ENCODE data around the gene HMGB2.

Gene HMGB2

DNA sequence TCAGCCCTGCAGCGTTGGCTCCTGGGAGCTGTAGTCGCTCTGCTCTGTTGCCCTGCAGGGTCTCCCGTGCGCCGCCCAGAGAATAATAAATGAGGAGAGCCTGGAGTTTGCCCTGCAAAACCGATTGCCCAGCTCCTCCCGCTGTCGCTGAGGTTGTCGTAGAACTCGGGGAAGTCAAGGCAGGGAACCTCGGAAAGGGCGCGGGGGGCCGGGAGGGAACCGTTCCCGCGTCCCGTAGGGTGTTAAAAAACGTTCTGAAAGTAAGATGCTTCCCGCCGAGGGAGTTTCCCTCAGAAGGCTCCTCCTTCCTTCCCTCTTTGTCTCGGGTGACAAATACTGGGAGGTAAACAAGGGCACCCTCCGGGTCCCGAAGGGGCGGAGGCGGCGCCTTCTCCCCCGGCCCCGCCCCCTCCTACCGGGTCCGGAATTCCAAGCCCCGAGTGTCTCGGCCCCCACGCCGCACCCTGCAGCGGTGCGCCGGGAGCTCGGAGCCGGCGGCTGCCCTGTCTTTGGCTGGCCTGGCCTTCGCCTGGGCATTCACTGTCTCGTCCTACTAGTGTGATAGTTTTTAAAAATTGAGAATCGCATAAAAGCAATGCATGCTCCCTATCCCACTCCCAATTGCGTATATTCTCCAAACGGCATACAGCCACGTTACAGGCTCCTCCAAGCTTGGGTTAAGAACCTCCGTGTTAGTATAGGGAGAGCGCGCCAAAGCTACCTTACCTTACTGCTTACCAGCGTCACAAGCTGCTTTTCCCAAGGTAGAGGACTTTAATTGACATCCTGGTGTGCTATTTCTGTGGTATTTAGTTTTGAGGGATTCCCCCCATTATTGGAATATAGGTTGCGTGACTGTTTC, 964 bp upstream of the HMGB2 start:
- peak; percentile 93 for DNase-seq

DNA sequence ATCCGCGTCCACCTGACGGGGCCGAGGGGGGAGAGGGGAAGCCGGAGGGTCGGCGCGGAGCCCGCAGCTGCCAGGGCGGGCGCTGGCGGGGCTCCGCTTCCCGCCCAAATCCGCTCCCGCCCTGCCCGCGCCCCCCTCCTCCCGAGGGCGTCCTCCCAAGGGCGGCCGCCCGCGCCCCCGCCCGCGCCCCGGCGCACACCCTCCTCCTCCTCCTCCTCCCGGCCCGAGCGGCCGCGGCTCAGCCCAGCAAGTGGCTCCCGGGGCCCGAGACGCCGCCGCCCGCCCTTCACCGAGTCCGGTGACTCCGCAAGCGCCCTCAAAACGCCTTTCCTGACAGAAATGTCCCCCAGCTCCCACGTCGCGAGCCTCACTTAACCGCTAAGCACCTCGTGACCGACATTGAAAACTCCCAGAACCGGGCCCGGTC, 487 bp downstream of the HMGB2 start:
- DNase-seq: peak; percentile 27

DNA sequence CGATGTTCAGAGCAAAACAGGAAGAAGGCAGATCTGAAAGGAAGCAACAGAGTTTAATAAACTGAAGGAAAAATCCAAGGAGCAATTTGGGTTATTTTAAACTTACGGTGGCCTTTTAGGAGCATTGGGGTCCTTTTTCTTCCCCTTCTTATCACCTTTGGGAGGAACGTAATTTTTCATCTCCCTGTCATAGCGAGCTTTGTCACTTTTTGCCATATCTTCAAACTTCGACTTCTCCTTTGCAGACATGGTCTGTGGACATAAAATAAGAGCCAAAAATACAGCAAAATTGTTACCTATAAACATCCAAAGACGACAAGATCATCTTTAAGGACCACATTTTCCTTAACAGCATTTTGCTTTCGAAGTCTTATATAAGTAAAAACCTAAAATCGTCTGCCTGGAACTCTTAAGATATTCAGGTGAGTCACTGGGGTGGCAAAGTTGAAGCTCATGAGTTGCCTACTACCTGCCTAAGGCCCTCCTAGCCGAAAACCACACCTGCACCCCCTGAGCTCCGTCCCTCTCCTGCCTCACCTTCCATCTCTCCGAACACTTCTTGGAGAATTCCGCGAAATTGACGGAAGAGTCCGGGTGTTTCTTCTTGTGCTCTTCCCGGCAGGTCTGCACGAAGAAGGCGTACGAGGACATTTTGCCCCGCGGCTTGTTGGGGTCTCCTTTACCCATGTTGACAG, 1.0 kb downstream of the HMGB2 start:
- DNase-seq: peak; percentile 16

DNA sequence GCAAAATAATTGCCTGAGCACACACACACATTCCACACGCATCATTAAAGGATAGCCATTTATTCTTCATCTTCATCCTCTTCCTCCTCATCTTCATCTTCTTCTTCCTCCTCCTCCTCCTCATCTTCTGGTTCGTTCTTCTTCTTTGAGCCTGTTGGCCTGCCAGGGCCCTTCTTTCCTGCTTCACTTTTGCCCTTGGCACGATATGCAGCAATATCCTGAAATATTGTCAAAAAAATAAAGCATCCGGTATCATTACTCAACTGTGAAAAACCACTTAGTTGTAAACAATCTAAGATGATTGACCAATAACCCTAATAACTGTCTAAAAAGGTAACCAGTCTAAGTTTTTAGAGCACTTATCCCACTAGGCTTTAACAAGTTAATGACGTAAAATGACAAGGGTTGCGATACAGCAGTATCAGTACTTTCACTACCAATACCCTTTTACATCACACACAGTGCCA, 2.1 kb downstream of the HMGB2 start:
- DNase-seq: peak; percentile 42

DNA sequence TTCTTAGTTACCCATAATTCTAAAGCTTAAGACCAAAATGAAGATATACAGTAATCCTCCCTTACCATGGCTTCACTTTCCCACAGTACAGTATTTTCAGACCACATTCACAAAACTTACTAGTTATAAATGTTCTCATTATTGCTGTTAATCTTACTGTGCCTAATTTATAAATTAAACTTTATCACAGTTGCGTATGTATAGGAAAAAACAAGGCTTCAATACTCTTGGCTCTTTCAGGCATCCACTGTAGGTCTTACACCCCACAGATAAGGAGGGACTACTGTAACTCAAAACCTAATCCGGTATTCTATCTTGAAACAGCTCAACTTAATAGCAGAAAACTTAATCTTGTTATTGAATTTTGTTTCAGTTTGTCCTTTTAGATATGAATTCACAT, 3.6 kb downstream of the HMGB2 start:
- DNase-seq: no peak

DNA sequence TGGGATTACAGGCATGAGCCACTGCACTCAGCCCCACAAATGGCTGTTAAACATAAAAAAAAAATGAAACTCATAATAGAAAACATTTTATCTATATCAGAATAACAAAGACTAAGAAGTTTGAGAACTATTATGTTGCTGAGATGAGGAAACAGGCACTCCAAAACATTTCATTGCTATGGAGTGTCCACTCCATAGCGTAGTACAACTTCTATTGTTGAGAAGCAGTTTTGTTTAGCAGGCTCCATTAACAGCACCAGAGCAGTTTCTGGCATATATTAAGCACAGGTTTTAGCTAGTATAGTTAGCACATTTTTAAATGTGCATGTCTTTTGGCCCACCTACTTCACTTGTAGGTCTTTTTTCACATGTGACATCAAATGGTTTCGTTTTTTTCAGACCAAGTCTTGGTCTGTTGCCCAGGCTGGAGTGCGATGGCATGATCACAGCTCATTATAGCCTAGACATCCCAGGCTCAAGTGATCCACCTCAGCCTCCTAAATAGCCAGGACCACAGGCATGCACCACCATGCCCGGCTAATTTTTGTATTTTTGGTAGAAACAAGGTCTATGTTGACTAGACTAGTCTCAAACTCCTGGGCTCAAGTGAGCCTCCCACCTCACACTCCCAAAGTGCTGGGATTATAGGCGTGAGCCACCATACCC, 5.8 kb downstream of the HMGB2 start:
- no peak for DNase-seq

DNA sequence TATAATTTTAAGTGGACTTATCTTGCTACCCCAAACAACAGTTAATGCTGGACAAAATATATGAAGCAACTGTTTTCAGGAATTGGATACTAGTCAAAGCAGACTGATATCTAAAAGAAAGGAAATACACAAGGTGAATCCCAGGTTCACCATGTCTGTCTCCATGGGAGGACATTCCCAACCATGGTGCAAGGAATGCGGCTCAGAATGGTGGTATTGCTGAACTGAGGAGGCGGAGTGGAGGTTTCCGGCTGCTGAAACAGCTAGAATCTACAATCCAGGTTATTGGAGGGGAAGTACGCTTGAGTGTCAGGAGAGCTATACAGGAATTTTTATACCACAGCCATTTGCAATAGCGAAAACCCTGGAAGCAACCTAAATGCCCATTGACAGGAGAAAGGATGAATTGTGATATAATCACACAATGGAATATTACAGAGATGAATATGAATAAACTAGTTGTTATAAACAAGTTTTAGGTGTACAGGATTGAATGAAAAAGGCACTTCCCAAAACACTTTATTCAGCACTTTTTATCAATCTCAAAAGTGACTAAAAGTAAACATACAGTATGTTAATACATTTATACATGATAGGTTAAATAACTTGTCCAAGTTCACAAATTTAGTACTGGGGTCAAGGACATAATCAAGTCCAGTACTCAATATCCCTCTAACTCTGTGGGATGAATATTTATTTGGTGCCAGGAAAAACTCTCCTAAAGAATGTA, 9.0 kb downstream of the HMGB2 start:
- no peak for DNase-seq

DNA sequence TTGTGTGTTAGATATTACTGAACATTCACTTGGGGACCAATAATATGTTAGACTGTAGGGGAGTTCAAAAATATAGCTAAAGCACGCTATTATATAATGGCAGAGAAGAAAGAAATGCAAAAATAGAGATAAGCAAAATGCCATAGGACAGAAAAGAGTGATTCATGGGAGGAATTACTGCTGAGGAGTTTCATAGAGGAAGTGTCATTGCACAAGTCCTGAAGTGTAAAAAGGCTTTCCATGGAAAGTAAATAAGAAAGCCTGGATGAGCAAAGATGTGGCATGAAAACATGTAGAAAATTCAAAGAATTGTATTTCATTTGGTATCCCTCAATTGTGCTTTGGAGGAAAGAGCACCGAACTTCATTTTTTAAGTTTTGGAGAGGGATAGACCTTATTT, 14.5 kb downstream of the HMGB2 start:
- DNase-seq: no peak

DNA sequence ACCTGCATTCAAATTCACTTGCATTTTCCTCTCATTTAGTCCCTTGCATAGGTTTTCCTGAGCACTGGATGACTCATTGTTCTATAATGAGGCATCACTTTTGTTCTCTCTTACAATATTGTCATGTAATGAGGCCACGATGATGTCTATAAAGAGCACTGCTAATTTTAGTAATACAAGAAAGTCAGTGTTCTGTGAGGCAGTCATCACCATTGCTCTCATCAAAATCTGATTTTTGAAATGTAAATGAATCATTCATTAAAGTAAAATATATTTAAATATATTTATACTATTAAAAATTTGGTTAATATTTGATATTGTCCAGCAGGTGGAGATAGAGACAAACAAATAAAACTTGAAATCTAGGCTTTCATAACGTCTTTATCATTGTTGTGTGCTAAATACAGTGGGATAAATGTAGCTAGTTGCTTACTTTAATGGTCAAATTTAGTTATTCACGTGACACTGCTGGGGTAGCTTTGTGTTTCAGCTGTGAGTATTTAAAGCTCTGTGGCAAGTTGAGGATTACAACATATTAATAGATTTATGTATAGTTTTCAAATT, 15.4 kb downstream of the HMGB2 start:
- DNase-seq: peak; percentile 47

DNA sequence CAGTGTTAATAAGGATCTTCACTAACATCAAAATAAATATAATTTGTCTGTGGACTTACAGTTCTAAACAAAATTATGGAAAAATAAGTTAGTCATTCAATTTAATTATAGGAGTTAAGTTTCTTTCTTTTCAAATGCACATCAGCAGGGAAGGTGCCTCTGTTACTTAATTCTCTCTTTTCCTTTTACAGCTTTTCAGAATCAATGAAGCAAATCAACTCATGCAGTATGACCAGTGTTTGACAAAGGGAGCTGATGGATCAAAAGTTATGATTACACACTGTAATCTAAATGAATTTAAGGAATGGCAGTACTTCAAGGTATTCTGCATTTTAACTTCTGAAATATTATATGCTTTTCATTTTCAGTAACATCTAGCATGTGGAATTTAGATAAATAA, 15.9 kb downstream of the HMGB2 start:
- no peak for DNase-seq

DNA sequence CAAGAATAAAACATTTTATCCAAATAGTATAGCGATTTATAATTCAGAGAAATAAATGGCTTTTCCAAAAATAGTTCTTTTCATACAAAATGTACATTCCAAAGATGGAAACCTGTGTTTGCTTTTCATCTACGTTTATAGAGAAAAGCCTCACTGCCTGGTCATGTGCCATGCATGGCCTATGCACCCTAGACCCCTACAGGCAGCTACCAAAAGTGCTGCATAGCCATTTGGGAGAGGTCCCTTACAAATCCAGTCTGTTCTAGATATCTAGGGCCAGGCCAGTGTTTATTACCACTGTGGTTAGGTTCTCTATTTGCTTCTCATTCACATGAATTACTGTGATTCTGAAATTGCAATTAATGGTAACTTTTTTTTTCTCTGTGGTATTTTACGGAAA, 17.2 kb downstream of the HMGB2 start:
- no peak for DNase-seq

DNA sequence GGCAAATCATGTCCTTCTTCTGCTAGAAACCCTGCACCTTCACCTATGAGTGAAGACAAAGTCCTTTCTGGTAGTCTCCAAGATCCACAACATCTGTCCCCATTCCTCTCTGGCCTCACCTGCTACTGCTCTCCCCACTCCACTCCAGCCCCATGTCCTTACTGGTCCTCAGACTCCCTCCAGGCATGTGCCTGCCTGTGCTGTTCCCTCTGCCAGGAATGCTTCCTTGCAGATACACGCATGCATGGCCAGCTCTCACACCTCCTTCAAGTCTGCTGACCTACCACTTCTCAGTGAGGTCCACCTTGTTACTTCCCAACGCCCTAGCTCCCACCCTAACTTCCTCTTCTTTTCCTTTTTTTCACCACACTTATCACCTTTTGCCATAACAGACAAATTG, 18.1 kb downstream of the HMGB2 start:
- DNase-seq: no peak

DNA sequence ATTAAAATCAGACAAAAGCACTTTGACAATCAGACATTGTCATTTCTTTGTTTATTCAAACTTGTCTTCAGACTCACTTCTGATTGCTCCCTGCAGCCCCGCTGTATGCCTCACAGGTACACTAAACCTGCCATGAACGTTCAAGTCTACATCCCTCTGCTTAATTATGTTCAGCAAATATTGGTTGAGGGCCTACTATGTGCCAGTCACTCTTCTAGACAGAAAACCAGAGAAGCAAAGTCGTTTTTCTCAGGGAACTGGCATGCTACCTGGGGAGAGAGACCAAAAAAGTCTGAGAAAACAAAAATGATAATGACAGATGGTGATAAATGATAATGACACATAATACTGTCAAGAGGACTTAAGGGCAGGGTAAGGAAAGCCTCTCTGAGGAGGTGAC, 19.4 kb downstream of the HMGB2 start:
- no peak for DNase-seq

DNA sequence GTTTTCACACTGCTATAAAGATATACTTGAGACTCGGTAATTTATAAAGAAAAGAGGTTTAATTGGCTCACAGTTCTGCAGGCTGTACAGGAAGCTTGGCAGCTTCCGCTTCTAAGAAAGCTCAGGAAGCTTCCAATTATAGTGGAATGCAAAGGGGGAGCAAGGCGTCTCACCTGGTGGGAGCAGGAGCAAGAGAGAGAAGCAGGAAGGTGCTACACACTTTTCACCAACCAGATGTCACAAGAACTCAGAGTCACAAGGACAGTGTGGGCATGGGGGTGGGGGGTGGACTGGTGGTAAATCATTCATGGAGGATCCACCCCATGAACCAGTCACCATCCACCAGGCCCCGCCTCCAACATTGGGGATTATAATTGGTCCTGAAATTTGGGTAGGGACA, 22.8 kb downstream of the HMGB2 start:
- DNase-seq: no peak

DNA sequence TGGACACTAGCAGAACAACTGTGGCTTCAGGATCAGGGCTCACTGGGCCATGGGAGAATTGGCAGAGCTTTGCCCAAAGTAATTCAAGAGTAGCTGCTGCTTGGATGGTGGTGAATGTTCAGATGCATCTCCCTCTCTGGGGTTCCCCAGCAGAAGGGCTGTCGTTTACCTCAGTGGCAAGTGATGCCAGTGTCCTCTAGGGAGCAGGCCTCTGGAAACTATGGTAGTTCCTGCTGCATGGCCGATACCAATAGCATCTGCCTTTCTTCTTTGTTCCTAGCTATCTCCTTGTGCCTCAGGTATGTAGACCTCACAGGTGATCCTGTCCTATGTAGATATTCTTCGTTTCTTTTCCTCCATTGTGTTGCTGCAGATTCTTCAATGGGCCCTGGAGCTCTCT, 26.4 kb downstream of the HMGB2 start:
- DNase-seq: no peak

DNA sequence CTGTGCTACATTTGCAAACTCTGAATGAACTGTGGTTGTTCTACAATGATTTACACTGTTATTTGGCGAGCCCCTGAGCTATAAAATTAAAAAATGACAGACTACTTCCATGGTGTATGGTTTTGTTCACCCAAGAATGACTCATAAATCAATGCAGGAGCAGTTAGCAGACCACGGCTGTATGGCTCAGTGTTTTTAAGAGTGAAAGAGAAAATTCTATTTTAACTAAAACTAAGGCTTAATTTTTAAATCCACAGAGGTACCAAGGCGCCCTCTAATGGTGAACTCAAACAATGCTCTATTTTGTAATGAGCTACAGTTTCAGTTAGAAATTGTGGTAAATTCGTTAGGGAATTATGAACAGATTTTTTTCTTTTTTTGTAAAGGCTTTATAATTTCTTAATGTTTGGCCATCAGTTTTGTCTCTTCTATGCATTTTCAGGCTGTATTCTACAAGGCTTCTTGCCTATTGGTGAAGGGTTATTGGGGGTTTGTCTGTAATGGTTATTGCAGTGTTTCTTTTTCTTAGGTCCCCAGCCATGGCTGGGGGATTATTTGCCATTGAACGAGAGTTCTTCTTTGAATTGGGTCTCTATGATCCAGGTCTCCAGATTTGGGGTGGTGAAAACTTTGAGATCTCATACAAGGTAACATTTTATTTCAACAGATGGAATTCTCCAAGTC, 32.5 kb downstream of the HMGB2 start:
- peak; percentile 31 for DNase-seq

DNA sequence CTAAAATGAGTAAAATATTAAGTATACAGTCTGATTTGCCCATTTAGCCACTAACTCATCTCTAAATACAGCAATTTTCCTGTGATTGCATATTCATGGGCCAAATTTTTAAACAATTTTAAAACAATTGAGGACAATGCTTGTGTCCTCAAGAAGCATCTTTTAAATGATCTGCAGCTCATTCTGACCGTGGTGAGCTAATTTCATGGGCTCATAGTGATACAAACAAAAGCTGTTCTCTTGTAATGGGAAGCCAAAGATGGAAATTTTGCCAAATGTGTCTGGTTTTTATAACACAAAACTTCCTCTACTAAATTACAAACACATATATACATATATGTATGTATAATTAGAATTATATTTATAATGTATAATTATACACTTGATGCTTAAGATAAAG, 39.7 kb downstream of the HMGB2 start:
- DNase-seq: no peak

DNA sequence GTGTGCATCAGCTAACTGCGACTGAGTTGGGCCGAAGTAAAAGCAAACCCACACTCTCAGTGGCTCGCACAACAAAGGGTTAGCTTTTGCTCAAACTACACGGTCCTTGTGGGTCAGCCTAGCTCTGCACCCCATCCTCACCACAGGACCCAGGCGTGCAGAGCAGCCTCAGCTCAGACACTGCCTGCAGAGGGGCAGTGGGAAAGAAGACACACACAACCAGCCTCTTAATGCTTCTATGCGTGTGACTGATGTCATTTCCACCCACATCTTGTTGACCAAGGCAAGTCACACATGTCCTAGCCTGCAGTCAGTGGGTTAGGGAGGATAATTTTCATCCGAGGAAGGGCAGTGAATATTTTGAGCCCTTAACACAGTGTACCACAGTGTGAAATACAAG, 40.5 kb downstream of the HMGB2 start:
- DNase-seq: no peak

DNA sequence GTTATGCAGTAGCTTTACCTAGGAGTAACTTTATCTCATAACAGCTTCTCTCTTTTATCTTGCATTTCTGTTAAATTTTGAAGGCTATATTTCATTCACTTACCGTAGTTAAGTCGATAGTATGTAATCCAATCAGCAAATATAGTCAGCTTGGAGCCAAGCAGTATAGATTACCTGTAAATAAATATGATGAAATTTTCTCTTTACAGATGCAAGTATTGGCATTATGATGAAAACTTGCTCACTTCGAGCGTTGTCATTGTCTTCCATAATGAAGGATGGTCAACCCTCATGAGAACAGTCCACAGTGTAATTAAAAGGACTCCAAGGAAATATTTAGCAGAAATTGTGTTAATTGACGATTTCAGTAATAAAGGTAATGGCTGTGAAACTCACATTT, 42.3 kb downstream of the HMGB2 start:
- DNase-seq: no peak

DNA sequence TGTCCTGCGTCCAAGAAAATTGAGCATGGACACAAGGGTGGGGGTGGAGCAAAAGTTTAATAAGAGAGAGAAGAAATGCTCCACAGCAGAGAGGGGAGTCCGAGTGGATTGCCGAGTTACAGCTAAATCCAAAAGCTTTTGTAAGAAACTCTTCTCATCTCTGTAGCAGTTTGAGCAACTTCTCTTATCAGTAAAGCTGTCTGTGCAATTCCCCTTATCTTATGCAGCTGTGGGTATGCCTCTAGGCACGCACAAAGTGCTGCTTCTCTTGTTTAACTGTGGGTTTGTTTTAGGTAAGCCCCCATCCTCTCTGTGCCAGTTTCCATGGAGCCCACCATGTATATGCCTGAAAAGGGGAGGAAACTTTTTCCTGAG, 44.8 kb downstream of the HMGB2 start:
- no peak for DNase-seq

DNA sequence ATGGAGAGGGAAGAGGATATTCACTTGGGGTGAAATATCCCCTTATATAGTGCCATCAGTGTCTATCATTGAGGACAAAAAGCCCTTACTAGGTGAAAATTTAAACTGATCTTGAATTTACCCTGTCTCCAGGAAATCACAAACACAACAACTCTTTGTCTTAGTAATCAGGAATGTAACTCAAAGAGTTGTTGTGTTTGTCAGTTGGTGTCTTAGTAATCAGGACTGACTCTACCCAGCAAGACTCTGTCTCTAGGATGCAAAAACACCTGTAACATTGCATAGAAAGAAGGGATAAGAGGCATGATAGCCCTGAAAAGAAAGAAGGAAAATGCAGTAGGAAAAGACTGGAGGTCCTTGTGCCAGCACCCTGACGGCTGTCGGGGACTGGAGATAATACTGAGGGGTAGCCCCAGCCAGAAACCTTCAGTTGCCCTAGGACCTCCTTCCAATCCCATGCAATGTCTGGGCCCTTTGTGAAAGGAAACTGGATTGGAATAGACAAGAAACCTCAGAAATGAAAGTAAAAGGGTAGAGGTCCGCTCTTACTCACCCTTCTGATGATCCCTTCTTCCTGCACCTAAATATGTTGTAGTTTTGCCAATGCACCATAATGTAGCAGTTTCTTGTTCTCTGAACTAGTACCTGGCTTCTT, 45.3 kb downstream of the HMGB2 start:
- DNase-seq: no peak

DNA sequence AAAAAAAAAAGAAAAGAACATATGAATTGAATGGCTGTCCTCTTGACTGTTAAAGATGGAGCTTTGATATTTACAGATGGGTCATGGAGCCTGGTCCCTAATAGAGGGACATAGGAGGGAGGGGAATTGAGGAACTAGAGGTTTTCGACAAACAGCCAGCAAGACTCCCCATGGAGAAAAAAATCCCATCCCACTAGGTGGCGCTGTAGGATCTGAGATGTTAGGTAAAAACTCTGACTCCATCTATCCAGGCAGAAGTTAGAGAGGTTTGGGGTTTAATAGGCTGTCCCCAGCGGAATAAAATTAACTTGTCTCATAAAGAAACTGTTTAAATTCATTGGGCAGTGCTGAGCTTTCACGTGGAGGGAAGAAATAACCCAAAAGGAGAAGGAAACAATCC, 45.9 kb downstream of the HMGB2 start:
- peak; percentile 61 for DNase-seq

Measured in EL (cell line).